H9 (cell line): ENCODE data around the gene RTN4R. TPM values are rescaled to one million over a fixed set of nuclear protein-coding genes. Genes with fewer than 3 reads are reported as not detected.

Experiments used
- DNase-seq: peaks from one replicate; pipeline ENCODE4 v3.0.0-alpha.2; 2017
- H2AFZ ChIP-seq: one replicate; pipeline ENCODE4 v1.6.1; 2013; ENCODE audit warnings: mild to moderate bottlenecking, low read length, control low read depth, moderate library complexity
- H2AK5ac ChIP-seq: 2 replicates; pipeline ENCODE4 v1.6.1; 2013; ENCODE audit warnings: low read length, control low read depth, mixed read lengths; ENCODE audit not compliant: insufficient read length
- H2BK120ac ChIP-seq: one replicate; pipeline ENCODE4 v1.6.1; 2013; ENCODE audit warnings: low read depth, mild to moderate bottlenecking, low read length, control low read depth, inconsistent platforms; ENCODE audit not compliant: poor library complexity, severe bottlenecking
- H2BK12ac ChIP-seq: 2 replicates; pipeline ENCODE4 v1.6.1; 2013; ENCODE audit warnings: low read length, control low read depth, mixed read lengths, low read depth; ENCODE audit not compliant: insufficient read length
- H2BK15ac ChIP-seq: 2 replicates; pipeline ENCODE4 v1.6.1; 2013; ENCODE audit warnings: low read depth, low read length, control low read depth
- H2BK20ac ChIP-seq: one replicate; pipeline ENCODE4 v1.6.1; 2013; ENCODE audit warnings: low read depth, mild to moderate bottlenecking, low read length, control low read depth, inconsistent platforms; ENCODE audit not compliant: poor library complexity, severe bottlenecking
- H2BK5ac ChIP-seq: 2 replicates; pipeline ENCODE4 v1.6.1; 2013; ENCODE audit warnings: low read length, control low read depth, mixed read lengths; ENCODE audit not compliant: insufficient read length
- H3K14ac ChIP-seq: 2 replicates; pipeline ENCODE4 v1.6.1; 2013; ENCODE audit warnings: low read length, control low read depth; ENCODE audit not compliant: insufficient read depth
- H3K18ac ChIP-seq: 2 replicates; pipeline ENCODE4 v1.6.1; 2013; ENCODE audit warnings: low read depth, mild to moderate bottlenecking, mixed read lengths, low read length, control low read depth; ENCODE audit not compliant: insufficient read length
- H3K23ac ChIP-seq: 2 replicates; pipeline ENCODE4 v1.6.1; 2013; ENCODE audit warnings: low read length, control low read depth, mixed read lengths, low read depth; ENCODE audit not compliant: insufficient read length
- H3K23me2 ChIP-seq: 2 replicates; pipeline ENCODE4 v1.6.1; 2013; ENCODE audit warnings: low read depth, mild to moderate bottlenecking, mixed read lengths, low read length, control low read depth; ENCODE audit not compliant: insufficient read length, poor library complexity, severe bottlenecking
- H3K27ac ChIP-seq: 2 replicates; pipeline ENCODE4 v1.5.1; 2013; ENCODE audit warnings: low read length, control low read depth, mixed read lengths, low read depth; ENCODE audit not compliant: insufficient read length
- H3K27me3 ChIP-seq: 2 replicates; pipeline ENCODE4 v1.6.1; 2013; ENCODE audit warnings: low read length, control low read depth, inconsistent platforms; ENCODE audit not compliant: insufficient read depth
- H3K4ac ChIP-seq: 2 replicates; pipeline ENCODE4 v1.6.1; 2013; ENCODE audit warnings: low read depth, mild to moderate bottlenecking, control low read depth, inconsistent platforms, low read length, moderate library complexity
- H3K4me1 ChIP-seq: 2 replicates; pipeline ENCODE4 v1.6.1; 2013; ENCODE audit warnings: low read length, control low read depth, inconsistent platforms; ENCODE audit not compliant: insufficient read depth
- H3K4me2 ChIP-seq: 2 replicates; pipeline ENCODE4 v1.6.1; 2013; ENCODE audit warnings: low read length, control low read depth, mixed read lengths; ENCODE audit not compliant: insufficient read length, insufficient read depth
- H3K56ac ChIP-seq: 2 replicates; pipeline ENCODE4 v1.6.1; 2013; ENCODE audit warnings: low read depth, mild to moderate bottlenecking, mixed read lengths, low read length, control low read depth; ENCODE audit not compliant: insufficient read length
- H3K79me1 ChIP-seq: 2 replicates; pipeline ENCODE4 v1.6.1; 2013; ENCODE audit warnings: low read depth, mild to moderate bottlenecking, moderate library complexity, low read length, control low read depth, inconsistent platforms; ENCODE audit not compliant: insufficient read depth, poor library complexity, severe bottlenecking
- H3K79me2 ChIP-seq: 2 replicates; pipeline ENCODE4 v1.6.1; 2013; ENCODE audit warnings: low read length, control low read depth, inconsistent platforms; ENCODE audit not compliant: insufficient read depth
- H3K9ac ChIP-seq: 2 replicates; pipeline ENCODE4 v1.6.1; 2013; ENCODE audit warnings: low read length, control low read depth, mixed read lengths; ENCODE audit not compliant: insufficient read length; ENCODE audit errors: extremely low read depth
- H3K9me3 ChIP-seq: one replicate; pipeline ENCODE4 v1.6.1; 2013; ENCODE audit warnings: low read depth, low read length, inconsistent platforms; ENCODE audit not compliant: control insufficient read depth
- H3T11ph ChIP-seq: one replicate; pipeline ENCODE4 v1.6.1; 2013; ENCODE audit warnings: mild to moderate bottlenecking, low read length, control low read depth, inconsistent platforms
- H4K20me1 ChIP-seq: one replicate; pipeline ENCODE4 v1.6.1; 2013; ENCODE audit not compliant: control insufficient read depth, insufficient read length, insufficient read depth
- H4K5ac ChIP-seq: 2 replicates; pipeline ENCODE4 v1.6.1; 2013; ENCODE audit warnings: low read depth, mild to moderate bottlenecking, mixed read lengths, low read length, control low read depth; ENCODE audit not compliant: insufficient read length
- H4K8ac ChIP-seq: replicated peaks from 2 replicates; pipeline ENCODE4 v1.6.1; 2013; ENCODE audit warnings: low read length, control low read depth, mixed read lengths, low read depth; ENCODE audit not compliant: insufficient read length
- H4K91ac ChIP-seq: 2 replicates; pipeline ENCODE4 v1.6.1; 2013; ENCODE audit warnings: low read depth, mild to moderate bottlenecking, moderate library complexity, mixed read lengths, low read length, control low read depth; ENCODE audit not compliant: insufficient read length
- H3K27ac Mint-ChIP-seq, 3 experiments: 2 replicates in 2 of 3; 3 replicates in 1 of 3; pipeline ENCODE4 v1.8.0; 2020 to 2021; ENCODE audit warnings: mixed read lengths in 3 of 3, mild to moderate bottlenecking in 1 of 3, moderate library complexity in 1 of 3
- H3K27me3 Mint-ChIP-seq: 2 replicates; pipeline ENCODE4 v1.8.0; 2021; ENCODE audit warnings: low read depth, mild to moderate bottlenecking, moderate library complexity, mixed read lengths
- H3K36me3 Mint-ChIP-seq, 3 experiments: 2 replicates in 2 of 3; 3 replicates in 1 of 3; pipeline ENCODE4 v1.8.0; 2020 to 2021; ENCODE audit warnings: low read depth in 3 of 3, mixed read lengths in 3 of 3; ENCODE audit not compliant: insufficient read depth in 1 of 3
- H3K4me1 Mint-ChIP-seq, 2 experiments: 2 replicates each; pipeline ENCODE4 v1.8.0; 2020; ENCODE audit warnings: mixed read lengths in 2 of 2
- H3K4me3 Mint-ChIP-seq, 2 experiments: 2 replicates in 1 of 2; 3 replicates in 1 of 2; pipeline ENCODE4 v1.8.0; 2020 to 2021; ENCODE audit warnings: mild to moderate bottlenecking in 2 of 2, mixed read lengths in 2 of 2, moderate library complexity in 1 of 2
- H3K9me3 Mint-ChIP-seq, 2 experiments: 2 replicates in 1 of 2; 3 replicates in 1 of 2; pipeline ENCODE4 v1.8.0; 2020; ENCODE audit warnings: mild to moderate bottlenecking in 2 of 2, mixed read lengths in 2 of 2, moderate library complexity in 1 of 2
- WGBS: extraction: QIAGEN DNeasy Blood & Tissue Kit; methylation state at CpG from one replicate; pipeline ENCODE4 v1.1.7; 2013; ENCODE audit warnings: missing lambda C conversion rate, low lambda C conversion rate, mixed read lengths; ENCODE audit not compliant: insufficient read length; ENCODE audit errors: extremely low coverage; 5-methylcytosine and 5-hydroxymethylcytosine counted together
- total RNA-seq: library from RNA; stranded (reverse); gene quantifications from 2 replicates; pipeline ENCODE4 v1.2.1, GENCODE V29; 2021
- TF ChIP-seq, protein P1 (sequence below): fragments of 200-600 bp; sonication (generic); conservative IDR thresholded peaks from 3 replicates; pipeline ENCODE4 v1.8.0; 2021; ENCODE audit warnings: antibody characterized with exemption, mild to moderate bottlenecking

The RTN4R gene
- total RNA-seq, 1 experiment from 2014 or later = 19.0 TPM

DNA sequence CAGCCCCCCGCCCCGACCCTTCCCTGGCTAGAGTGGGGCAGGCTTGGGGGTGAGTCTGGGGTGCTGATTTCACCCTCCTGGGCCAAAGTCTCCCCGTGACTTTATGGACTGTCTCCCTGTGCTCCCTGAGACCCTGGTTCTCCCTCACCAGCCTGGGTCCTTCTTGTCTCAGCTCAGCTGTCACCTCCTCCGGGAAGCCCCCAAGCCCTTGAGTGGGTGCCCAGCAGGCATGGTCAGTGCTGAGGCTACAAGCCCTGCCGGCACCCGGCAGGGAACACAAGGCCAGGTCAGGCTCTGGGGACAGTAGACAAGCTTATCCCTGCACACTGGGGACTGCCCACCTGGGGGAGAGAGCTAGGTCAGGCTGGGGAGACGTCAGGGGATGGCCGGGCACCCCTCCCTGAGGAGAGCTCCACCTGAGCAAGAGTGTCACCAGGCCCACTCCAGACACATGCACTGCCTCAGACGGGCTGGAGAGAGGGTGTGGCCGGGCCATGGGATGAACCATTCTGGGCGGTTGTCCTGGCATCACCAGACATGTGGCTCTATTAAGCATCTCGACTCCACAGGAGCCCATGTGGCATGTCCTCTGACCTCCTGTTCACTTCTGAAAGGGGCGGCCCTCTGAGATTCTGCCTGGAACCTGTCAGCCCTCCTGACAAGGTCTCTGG lies 22.6 kb upstream of the RTN4R start:
- Histone ChIP-seq H3K23me2 (no peaks in the 10 kb centered on the region), H4K8ac (no peak overlapping the region), H2BK12ac (no peak overlapping the region), H3K4me1 (no peaks in the 10 kb centered on the region), H4K91ac (no peak overlapping the region), H3K14ac (no peak overlapping the region; the same call in 1 of the 2 replicates), H3K4me2 (no peak overlapping the region), H3K79me2 (no peaks in the 10 kb centered on the region), H3K23ac (no peak overlapping the region), H3K9ac (no peak overlapping the region), H3K4ac (no peak overlapping the region), H4K20me1 (no peaks in the 10 kb centered on the region), H2AK5ac (no peak overlapping the region), H3K27me3 (no peaks in the 10 kb centered on the region), H3K56ac (no peak overlapping the region), H3K18ac (no peak overlapping the region), H2BK20ac (no peak overlapping the region), H4K5ac (no peak overlapping the region), H3K27ac (no peak overlapping the region), H2BK15ac (no peak overlapping the region), H3T11ph (no peak overlapping the region), H2BK120ac (no peak overlapping the region), H2BK5ac (no peak overlapping the region), H3K79me1 (no peaks in the 10 kb centered on the region), H2AFZ (no peak overlapping the region), H3K9me3 (no peaks in the 10 kb centered on the region)
- no CpG with 5 or more reads among the region's 13 CpGs for WGBS
- Mint-ChIP-seq H3K9me3 (no peaks in the 10 kb centered on the region), H3K4me3 (no peak overlapping the region), H3K4me1 (peaks cover 0 to 3% of the 10 kb centered on the region in 2 experiments; a peak in 1 of 4 replicates), H3K27ac (no peak overlapping the region), H3K27me3 (peaks cover 10% of the 10 kb centered on the region), H3K36me3 (no peaks in the 10 kb centered on the region)
- TF ChIP-seq, protein P1, sequence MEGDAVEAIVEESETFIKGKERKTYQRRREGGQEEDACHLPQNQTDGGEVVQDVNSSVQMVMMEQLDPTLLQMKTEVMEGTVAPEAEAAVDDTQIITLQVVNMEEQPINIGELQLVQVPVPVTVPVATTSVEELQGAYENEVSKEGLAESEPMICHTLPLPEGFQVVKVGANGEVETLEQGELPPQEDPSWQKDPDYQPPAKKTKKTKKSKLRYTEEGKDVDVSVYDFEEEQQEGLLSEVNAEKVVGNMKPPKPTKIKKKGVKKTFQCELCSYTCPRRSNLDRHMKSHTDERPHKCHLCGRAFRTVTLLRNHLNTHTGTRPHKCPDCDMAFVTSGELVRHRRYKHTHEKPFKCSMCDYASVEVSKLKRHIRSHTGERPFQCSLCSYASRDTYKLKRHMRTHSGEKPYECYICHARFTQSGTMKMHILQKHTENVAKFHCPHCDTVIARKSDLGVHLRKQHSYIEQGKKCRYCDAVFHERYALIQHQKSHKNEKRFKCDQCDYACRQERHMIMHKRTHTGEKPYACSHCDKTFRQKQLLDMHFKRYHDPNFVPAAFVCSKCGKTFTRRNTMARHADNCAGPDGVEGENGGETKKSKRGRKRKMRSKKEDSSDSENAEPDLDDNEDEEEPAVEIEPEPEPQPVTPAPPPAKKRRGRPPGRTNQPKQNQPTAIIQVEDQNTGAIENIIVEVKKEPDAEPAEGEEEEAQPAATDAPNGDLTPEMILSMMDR = no peak
- DNase-seq = no peak
